Measurements from ENCODE around the gene DAAM1. TPM values are rescaled to one million over a fixed set of nuclear protein-coding genes. Genes with fewer than 3 reads are reported as not detected.

Gene DAAM1
- total and polyA plus RNA-seq, 3 donors from 2014 or later, result 23.9 to 57.3 (median 54.6) TPM

DNA sequence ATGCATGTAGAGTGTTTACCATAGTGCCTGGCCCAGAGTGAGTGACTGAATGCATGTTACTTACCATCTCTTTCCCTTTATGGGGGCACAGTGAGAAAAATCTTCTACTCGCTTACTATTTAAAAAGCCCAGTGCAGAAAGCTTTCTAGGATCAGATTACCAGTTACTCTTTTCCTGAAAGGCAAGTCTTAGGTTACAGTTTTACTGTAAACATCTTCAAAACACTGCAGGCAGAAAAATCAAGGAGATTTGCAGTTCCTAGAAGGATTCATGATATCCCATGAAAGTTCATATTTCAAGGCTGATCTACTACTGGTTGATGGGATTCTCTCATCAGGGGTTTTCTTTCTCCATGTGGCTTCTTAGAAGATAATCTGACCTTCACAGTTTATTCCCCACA, 29.3 kb upstream of the DAAM1 start:
- no peak for TF ChIP-seq POLR2A (IDR thresholded peaks at IDR 0.05)
- no peaks in the 10 kb centered on the region for H3K36me3 ChIP-seq (ENCODE audit: low read depth, missing control alignments)
- no peaks in the 10 kb centered on the region for H3K9me3 ChIP-seq
- intact Hi-C loops (cut with DNase I; ENCODE audit: low total_unique reads), result no loop called here
- H3K4me1 ChIP-seq, result no peaks in the 10 kb centered on the region
- no peak for DNase-seq
- no peak overlapping the region for H3K27ac ChIP-seq
- WGBS, 2 donors, result 82 to 87% methylated on average over 1 of the region's 1 CpG
- no peaks in the 10 kb centered on the region for H3K27me3 ChIP-seq
- H3K4me3 ChIP-seq, result no peak overlapping the region

DNA sequence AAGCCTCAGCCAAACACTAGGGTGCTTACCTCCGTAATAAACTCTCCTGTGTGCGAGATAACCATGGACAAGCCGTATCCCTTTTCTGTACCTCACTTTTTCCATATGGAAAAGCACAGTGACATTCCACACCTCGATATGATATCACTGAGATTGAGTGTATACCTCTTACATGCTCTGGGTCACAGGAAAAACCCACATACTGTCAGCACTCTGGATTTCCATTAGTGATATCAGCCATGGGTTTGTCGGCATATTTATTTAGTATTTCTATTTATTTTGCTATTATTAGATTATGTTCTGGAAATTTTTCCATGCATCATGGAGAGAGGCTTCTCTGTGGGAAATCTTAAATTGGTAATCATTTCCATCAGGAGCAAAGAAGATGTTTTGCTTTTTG, 28.0 kb upstream of the DAAM1 start:
- TF ChIP-seq, protein P1, sequence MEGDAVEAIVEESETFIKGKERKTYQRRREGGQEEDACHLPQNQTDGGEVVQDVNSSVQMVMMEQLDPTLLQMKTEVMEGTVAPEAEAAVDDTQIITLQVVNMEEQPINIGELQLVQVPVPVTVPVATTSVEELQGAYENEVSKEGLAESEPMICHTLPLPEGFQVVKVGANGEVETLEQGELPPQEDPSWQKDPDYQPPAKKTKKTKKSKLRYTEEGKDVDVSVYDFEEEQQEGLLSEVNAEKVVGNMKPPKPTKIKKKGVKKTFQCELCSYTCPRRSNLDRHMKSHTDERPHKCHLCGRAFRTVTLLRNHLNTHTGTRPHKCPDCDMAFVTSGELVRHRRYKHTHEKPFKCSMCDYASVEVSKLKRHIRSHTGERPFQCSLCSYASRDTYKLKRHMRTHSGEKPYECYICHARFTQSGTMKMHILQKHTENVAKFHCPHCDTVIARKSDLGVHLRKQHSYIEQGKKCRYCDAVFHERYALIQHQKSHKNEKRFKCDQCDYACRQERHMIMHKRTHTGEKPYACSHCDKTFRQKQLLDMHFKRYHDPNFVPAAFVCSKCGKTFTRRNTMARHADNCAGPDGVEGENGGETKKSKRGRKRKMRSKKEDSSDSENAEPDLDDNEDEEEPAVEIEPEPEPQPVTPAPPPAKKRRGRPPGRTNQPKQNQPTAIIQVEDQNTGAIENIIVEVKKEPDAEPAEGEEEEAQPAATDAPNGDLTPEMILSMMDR (IDR thresholded peaks at IDR 0.05), result no peak
- TF ChIP-seq POLR2A (IDR thresholded peaks at IDR 0.05), result no peak
- DNase-seq, result no peak
- intact Hi-C loops (cut with DNase I; ENCODE audit: low total_unique reads), result no loop called here
- no peaks in the 10 kb centered on the region for H3K9me3 ChIP-seq
- H3K4me1 ChIP-seq, result no peaks in the 10 kb centered on the region
- H3K27me3 ChIP-seq, result no peaks in the 10 kb centered on the region
- no peak overlapping the region for H3K27ac ChIP-seq
- no peak overlapping the region for H3K4me3 ChIP-seq
- H3K36me3 ChIP-seq (ENCODE audit: low read depth, missing control alignments), result no peaks in the 10 kb centered on the region
- 87% methylated on average over 5 of the region's 5 CpGs for WGBS, 2 donors

DNA sequence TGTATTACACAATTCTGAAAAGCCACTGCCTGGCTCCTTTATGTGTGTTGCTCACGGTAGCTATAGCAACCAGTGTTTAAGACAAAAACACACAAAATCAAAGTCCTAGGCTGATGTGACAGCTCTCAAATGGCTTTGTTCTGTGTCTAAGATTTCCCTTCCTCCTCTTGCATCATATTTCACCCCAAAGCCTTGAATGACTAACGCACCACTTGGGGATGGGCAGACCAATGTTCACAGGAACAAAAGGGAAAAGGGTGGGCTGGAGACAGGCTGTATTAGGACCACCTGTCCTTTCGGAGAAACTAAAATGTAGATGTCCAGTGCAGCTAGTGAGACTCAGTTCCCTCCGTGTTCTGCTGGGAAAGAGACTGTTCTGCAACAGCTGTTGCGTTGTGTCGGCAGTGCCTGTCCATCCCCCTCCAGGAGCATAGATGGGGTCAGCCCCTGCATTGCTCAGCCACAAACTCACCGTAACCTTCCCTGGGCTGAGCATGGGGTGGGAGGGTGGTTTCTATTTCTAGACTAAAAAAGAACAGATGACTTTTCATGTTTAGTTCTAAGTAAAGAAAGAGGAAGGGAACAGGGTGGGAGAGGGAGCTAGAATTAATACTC, 26.8 kb upstream of the DAAM1 start:
- H3K36me3 ChIP-seq (ENCODE audit: low read depth, missing control alignments), result no peaks in the 10 kb centered on the region
- H3K4me3 ChIP-seq, result no peak overlapping the region
- no peak for DNase-seq
- H3K9me3 ChIP-seq, result no peaks in the 10 kb centered on the region
- H3K27ac ChIP-seq, result no peak overlapping the region
- WGBS, 2 donors, result 66 to 78% methylated on average over 7 of the region's 7 CpGs
- intact Hi-C loops (cut with DNase I; ENCODE audit: low total_unique reads), result no loop called here
- no peaks in the 10 kb centered on the region for H3K4me1 ChIP-seq
- TF ChIP-seq POLR2A (IDR thresholded peaks at IDR 0.05), result no peak
- TF ChIP-seq, protein P1 (IDR thresholded peaks at IDR 0.05), result no peak
- no peaks in the 10 kb centered on the region for H3K27me3 ChIP-seq

DNA sequence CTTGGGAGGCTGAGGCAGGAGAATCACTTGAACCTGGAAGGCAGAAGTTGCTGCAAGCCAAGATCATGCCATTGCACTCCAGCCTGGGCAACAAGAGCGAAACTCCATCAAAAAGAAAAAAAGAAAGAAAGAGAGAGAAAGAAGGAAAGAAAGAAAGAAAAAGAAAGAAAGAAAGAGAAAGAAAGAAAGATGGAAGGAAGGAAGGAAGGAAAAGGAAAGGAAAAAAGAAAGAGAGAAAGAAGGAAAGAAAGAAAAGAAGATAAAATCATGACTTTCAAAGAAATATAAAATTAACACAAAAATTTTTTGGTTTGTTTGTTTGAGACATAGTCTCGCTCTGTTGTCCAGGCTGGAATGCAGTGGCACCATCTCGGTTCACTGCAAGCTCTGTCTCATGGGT, 22.2 kb upstream of the DAAM1 start:
- no peak overlapping the region for H3K27ac ChIP-seq
- 91 to 92% methylated on average over 3 of the region's 3 CpGs for WGBS, 2 donors
- H3K4me1 ChIP-seq, result no peaks in the 10 kb centered on the region

DNA sequence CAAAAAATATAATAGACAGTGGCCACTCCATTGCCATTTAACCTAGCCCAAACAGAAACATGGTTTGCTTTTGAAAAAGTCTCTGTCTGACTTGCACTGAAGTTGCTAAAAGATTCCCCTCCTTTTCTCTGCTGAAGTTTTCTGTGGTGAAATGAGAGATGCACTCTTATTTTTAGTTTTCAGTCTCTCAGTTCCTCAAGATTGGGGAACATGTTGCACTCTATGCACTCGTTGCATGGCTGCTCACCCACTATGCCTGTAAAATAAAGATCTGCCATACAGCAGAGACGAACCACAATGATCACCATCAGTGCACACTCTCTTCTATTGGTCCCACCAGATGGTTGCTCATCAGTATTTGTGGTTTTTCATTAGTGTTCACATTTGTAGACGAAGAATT, 13.1 kb upstream of the DAAM1 start:
- no peaks in the 10 kb centered on the region for H3K36me3 ChIP-seq (ENCODE audit: low read depth, missing control alignments)
- no peak overlapping the region for H3K4me3 ChIP-seq
- no peak for DNase-seq
- H3K27ac ChIP-seq, result no peak overlapping the region
- no peaks in the 10 kb centered on the region for H3K9me3 ChIP-seq
- 80 to 83% methylated on average over 3 of the region's 3 CpGs for WGBS, 2 donors
- no peak for TF ChIP-seq POLR2A (IDR thresholded peaks at IDR 0.05)
- TF ChIP-seq, protein P1 (IDR thresholded peaks at IDR 0.05), result no peak
- H3K27me3 ChIP-seq, result no peaks in the 10 kb centered on the region
- intact Hi-C loops (cut with DNase I; ENCODE audit: low total_unique reads), result no loop called here
- no peaks in the 10 kb centered on the region for H3K4me1 ChIP-seq

More for the DNA sequence above, 22.2 kb upstream of the DAAM1 start:
- DNase-seq, result no peak
- Histone ChIP-seq H3K27me3 (no peaks in the 10 kb centered on the region), H3K4me3 (no peak overlapping the region), H3K9me3 (no peaks in the 10 kb centered on the region), H3K36me3 (ENCODE audit: low read depth, missing control alignments) (no peaks in the 10 kb centered on the region)
- intact Hi-C loops (cut with DNase I; ENCODE audit: low total_unique reads), result no loop called here
- TF ChIP-seq, protein P1 (IDR thresholded peaks at IDR 0.05), result no peak
- no peak for TF ChIP-seq POLR2A (IDR thresholded peaks at IDR 0.05)
